ENCODE measurements around the gene ASIP.
"Not testable (repeated sequence)": the region's sequence is repeated elsewhere in the genome, so short reads cannot be mapped to it uniquely, and the experiment has no call there.

The ASIP gene

GRCh38 chr20:34240693-34241615 lies at the start of gene ASIP:
TSS of gene ASIP (plus strand) at chr20:34241423. CDS start at chr20:34260375, 18,952 bp downstream.
- DNase-seq, result no peak

- no peak for DNase-seq
These were observed 48.2 kb upstream of the ASIP start for GRCh38 chr20:34193051-34193450.

- no peak for DNase-seq
These were observed 42.0 kb upstream of the ASIP start for GRCh38 chr20:34199183-34199582.

- DNase-seq, result no peak
These were observed 41.2 kb upstream of the ASIP start for GRCh38 chr20:34200023-34200422.

- DNase-seq, result no peak
These were observed 39.7 kb upstream of the ASIP start for GRCh38 chr20:34201531-34201930.

- DNase-seq, result peak; percentile 7
These were observed 35.9 kb upstream of the ASIP start for GRCh38 chr20:34205172-34205880.

- no peak for DNase-seq
These were observed 32.1 kb upstream of the ASIP start for GRCh38 chr20:34209111-34209510.

- DNase-seq, result no peak
These were observed 31.0 kb upstream of the ASIP start for GRCh38 chr20:34210271-34210670.

- DNase-seq, result no peak
These were observed 29.6 kb upstream of the ASIP start for GRCh38 chr20:34211591-34211990.

GRCh38 chr20:34213213-34213612 lies 28.0 kb upstream of the ASIP start:
- no peak for DNase-seq

GRCh38 chr20:34215711-34216381 lies 25.4 kb upstream of the ASIP start:
- peak; percentile 12 for DNase-seq

GRCh38 chr20:34216382-34216742 lies 24.9 kb upstream of the ASIP start:
- DNase-seq, result no peak

GRCh38 chr20:34220561-34220960 lies 20.7 kb upstream of the ASIP start:
- DNase-seq, result no peak

- DNase-seq, result no peak
These were observed 19.0 kb upstream of the ASIP start for GRCh38 chr20:34222208-34222607.

GRCh38 chr20:34224251-34224650 lies 17.0 kb upstream of the ASIP start:
- not testable (repeated sequence) for DNase-seq

GRCh38 chr20:34231634-34232033 lies 9.6 kb upstream of the ASIP start:
- no peak for DNase-seq

- DNase-seq, result no peak
These were observed 8.6 kb upstream of the ASIP start for GRCh38 chr20:34232494-34233087.

GRCh38 chr20:34233687-34234086 lies 7.5 kb upstream of the ASIP start:
- DNase-seq, result no peak

GRCh38 chr20:34235875-34236274 lies 5.3 kb upstream of the ASIP start:
- DNase-seq, result no peak

- DNase-seq, result no peak
These were observed 3.3 kb upstream of the ASIP start for GRCh38 chr20:34237942-34238341.

GRCh38 chr20:34240121-34240520 lies 1.1 kb upstream of the ASIP start:
- no peak for DNase-seq

- DNase-seq, result not testable (repeated sequence)
These were observed 792 bp downstream of the ASIP start for GRCh38 chr20:34242015-34242414.

- DNase-seq, result no peak
These were observed 1.7 kb downstream of the ASIP start for GRCh38 chr20:34242879-34243278.
